IMR-90 (cell line): Measurements from ENCODE around the gene NRP1. TPM values are rescaled to one million over a fixed set of nuclear protein-coding genes. Genes with fewer than 3 reads are reported as not detected.

Experiments used
- ATAC-seq: fragments of 200-7000 bp; cut with Tn5 transposase; 2 replicates; pipeline ENCODE4 v1.9.1; 2020; ENCODE audit warnings: low read depth, mild to moderate bottlenecking, moderate library complexity
- BruUV-seq: library from RNA; stranded (reverse); fragments of 400-500 nt; replicated peaks from 2 replicates; lab custom pipeline; 2021; lab: Mats Ljungman, UMichigan
- CTCF ChIA-PET: fragments of 300-600 bp; formaldehyde crosslinking; extraction: SDS; loops from one replicate; lab custom pipeline; 2021; ENCODE audit warnings: antibody characterized with exemption; lab: Yijun Ruan, JAX
- POLR2A ChIA-PET: fragments of 300-600 bp; sonication (Branson Sonifier 250); formaldehyde crosslinking; loops from one replicate; lab custom pipeline; 2022; ENCODE audit warnings: antibody characterized with exemption; ENCODE audit not compliant: unreplicated experiment; lab: Charles Lee
- DNase-seq: peaks from one replicate; pipeline ENCODE4 v3.0.0; 2013
- H2AFZ ChIP-seq: replicated peaks from 2 replicates; pipeline ENCODE3; 2013; ENCODE audit warnings: low read length, mild to moderate bottlenecking; ENCODE audit not compliant: poor library complexity
- H2AK5ac ChIP-seq: 2 replicates; pipeline ENCODE4 v1.6.1; 2013; ENCODE audit warnings: low read depth, low read length, inconsistent platforms
- H2AK9ac ChIP-seq: replicated peaks from 2 replicates; pipeline ENCODE3; 2013; ENCODE audit warnings: mild to moderate bottlenecking, low read depth, low read length, moderate library complexity; ENCODE audit not compliant: poor library complexity
- H2BK120ac ChIP-seq: 2 replicates; pipeline ENCODE4 v1.6.1; 2013; ENCODE audit warnings: low read depth, low read length, inconsistent platforms
- H2BK15ac ChIP-seq: 3 replicates; pipeline ENCODE4 v1.6.1; 2013; ENCODE audit warnings: low read depth, low read length, inconsistent platforms
- H2BK20ac ChIP-seq: 2 replicates; pipeline ENCODE4 v1.6.1; 2013; ENCODE audit warnings: low read depth, mild to moderate bottlenecking, inconsistent platforms, low read length, moderate library complexity
- H2BK5ac ChIP-seq: 2 replicates; pipeline ENCODE4 v1.6.1; 2013; ENCODE audit warnings: mild to moderate bottlenecking, low read depth, low read length, inconsistent platforms; ENCODE audit not compliant: poor library complexity, severe bottlenecking
- H3K14ac ChIP-seq: replicated peaks from 2 replicates; pipeline ENCODE4 v1.6.1; 2013; ENCODE audit warnings: low read depth, low read length, inconsistent platforms
- H3K18ac ChIP-seq: 2 replicates; pipeline ENCODE4 v1.6.1; 2013; ENCODE audit warnings: low read depth, low read length, control low read depth
- H3K23ac ChIP-seq: 2 replicates; pipeline ENCODE4 v1.6.1; 2013; ENCODE audit warnings: low read depth, low read length, inconsistent platforms
- H3K27ac ChIP-seq: 2 replicates; pipeline ENCODE4 v1.5.1; 2013; ENCODE audit warnings: mild to moderate bottlenecking, control low read depth, low read length; ENCODE audit not compliant: insufficient read depth
- H3K27me3 ChIP-seq: 2 replicates; pipeline ENCODE4 v1.6.1; 2013; ENCODE audit warnings: low read length; ENCODE audit not compliant: control insufficient read depth, insufficient read depth
- H3K36me3 ChIP-seq: 2 replicates; pipeline ENCODE4 v1.6.1; 2013; ENCODE audit warnings: low read length, mixed read lengths; ENCODE audit not compliant: control insufficient read depth, insufficient read depth
- H3K4ac ChIP-seq: 2 replicates; pipeline ENCODE4 v1.6.1; 2013; ENCODE audit warnings: low read depth, low read length, inconsistent platforms
- H3K4me1 ChIP-seq: 2 replicates; pipeline ENCODE4 v1.6.1; 2013; ENCODE audit warnings: low read length, mixed read lengths; ENCODE audit not compliant: control insufficient read depth, insufficient read depth
- H3K4me2 ChIP-seq: 2 replicates; pipeline ENCODE4 v1.6.1; 2013; ENCODE audit warnings: low read depth, mild to moderate bottlenecking, control low read depth, low read length, moderate library complexity
- H3K4me3 ChIP-seq: 2 replicates; pipeline ENCODE4 v1.5.1; 2013; ENCODE audit warnings: low read depth, mild to moderate bottlenecking, control low read depth, low read length, moderate library complexity; ENCODE audit not compliant: insufficient read depth
- H3K56ac ChIP-seq: 2 replicates; pipeline ENCODE4 v1.6.1; 2013; ENCODE audit warnings: low read length, inconsistent platforms; ENCODE audit not compliant: insufficient read depth; ENCODE audit errors: extremely low read depth
- H3K79me1 ChIP-seq, 2 experiments: 2 replicates each; pipeline ENCODE4 v1.6.1; 2013; ENCODE audit warnings: low read length in 2 of 2, inconsistent platforms in 1 of 2, low read depth in 1 of 2
- H3K9ac ChIP-seq: 2 replicates; pipeline ENCODE4 v1.6.1; 2013; ENCODE audit warnings: low read depth, low read length, control low read depth
- H3K9me1 ChIP-seq: 2 replicates; pipeline ENCODE4 v1.6.1; 2013; ENCODE audit warnings: low read length, inconsistent platforms; ENCODE audit not compliant: insufficient read depth
- H3K9me3 ChIP-seq: 2 replicates; pipeline ENCODE4 v1.6.1; 2013; ENCODE audit warnings: low read length; ENCODE audit not compliant: control insufficient read depth, insufficient read depth
- H4K20me1 ChIP-seq: 2 replicates; pipeline ENCODE4 v1.6.1; 2013; ENCODE audit warnings: low read length, inconsistent platforms; ENCODE audit not compliant: insufficient read depth
- H4K5ac ChIP-seq: 2 replicates; pipeline ENCODE4 v1.6.1; 2013; ENCODE audit warnings: mild to moderate bottlenecking, low read depth, low read length, control low read depth
- H4K8ac ChIP-seq, 2 experiments: 2 replicates each; pipeline ENCODE4 v1.6.1; 2013; ENCODE audit warnings: low read depth in 2 of 2, low read length in 2 of 2, control low read depth in 1 of 2, inconsistent platforms in 1 of 2
- H4K91ac ChIP-seq: 2 replicates; pipeline ENCODE4 v1.6.1; 2013; ENCODE audit warnings: low read depth, low read length, inconsistent platforms; ENCODE audit not compliant: insufficient read depth
- CEBPB ChIP-seq: IDR thresholded peaks from 2 replicates; pipeline ENCODE4 v1.6.1; 2012; ENCODE audit warnings: low read depth, low read length, improper control_type of control experiment
- FOS ChIP-seq: fragments of 150-350 bp; IDR thresholded peaks from 2 replicates; pipeline ENCODE4 v1.6.1; 2016; ENCODE audit warnings: low read depth, low read length
- WGBS, 2 experiments: methylation state at CpG; one replicate each; pipeline versions ENCODE4 v1.1.5 to v1.1.7; 2013; ENCODE audit warnings: missing lambda C conversion rate in 2 of 2; ENCODE audit not compliant: insufficient read length in 1 of 2; ENCODE audit errors: extremely low coverage in 2 of 2; 5-methylcytosine and 5-hydroxymethylcytosine counted together
- dilution Hi-C: fragments of 300-500 bp; cut with HindIII; formaldehyde crosslinking; loops from one replicate; pipeline ENCODE4 v1.14.3; 2018; ENCODE audit warnings: low sequenced_read_pairs; ENCODE audit not compliant: unreplicated experiment
- in situ Hi-C: fragments of 300-500 bp; cut with MboI; formaldehyde crosslinking; loops from 3 replicates; pipeline ENCODE4 v1.14.3; 2019; ENCODE audit warnings: low sequenced_read_pairs, inconsistent platforms, mixed read lengths
- intact Hi-C: fragments of 100-400 bp; cut with micrococcal nuclease; formaldehyde crosslinking; loops from 2 replicates; pipeline ENCODE4 v1.10.0; 2022
- polyA plus RNA-seq, 3 experiments: library from polyadenylated mRNA; depleted of rRNA; stranded (reverse); fragments of >200 nt; gene quantifications; 2 replicates each; pipeline ENCODE4 v1.2.3, GENCODE V29; 2012; ENCODE audit warnings: low replicate concordance in 1 of 3
- total RNA-seq: library from RNA; depleted of rRNA; stranded (reverse); fragments of >200 nt; gene quantifications from 2 replicates; pipeline ENCODE4 v1.2.3, GENCODE V29; 2012

NRP1 gene
- total and polyA plus RNA-seq, 2 of the 4 experiments (the other 2 are of a cell fraction): 108 to 227 TPM

DNA sequence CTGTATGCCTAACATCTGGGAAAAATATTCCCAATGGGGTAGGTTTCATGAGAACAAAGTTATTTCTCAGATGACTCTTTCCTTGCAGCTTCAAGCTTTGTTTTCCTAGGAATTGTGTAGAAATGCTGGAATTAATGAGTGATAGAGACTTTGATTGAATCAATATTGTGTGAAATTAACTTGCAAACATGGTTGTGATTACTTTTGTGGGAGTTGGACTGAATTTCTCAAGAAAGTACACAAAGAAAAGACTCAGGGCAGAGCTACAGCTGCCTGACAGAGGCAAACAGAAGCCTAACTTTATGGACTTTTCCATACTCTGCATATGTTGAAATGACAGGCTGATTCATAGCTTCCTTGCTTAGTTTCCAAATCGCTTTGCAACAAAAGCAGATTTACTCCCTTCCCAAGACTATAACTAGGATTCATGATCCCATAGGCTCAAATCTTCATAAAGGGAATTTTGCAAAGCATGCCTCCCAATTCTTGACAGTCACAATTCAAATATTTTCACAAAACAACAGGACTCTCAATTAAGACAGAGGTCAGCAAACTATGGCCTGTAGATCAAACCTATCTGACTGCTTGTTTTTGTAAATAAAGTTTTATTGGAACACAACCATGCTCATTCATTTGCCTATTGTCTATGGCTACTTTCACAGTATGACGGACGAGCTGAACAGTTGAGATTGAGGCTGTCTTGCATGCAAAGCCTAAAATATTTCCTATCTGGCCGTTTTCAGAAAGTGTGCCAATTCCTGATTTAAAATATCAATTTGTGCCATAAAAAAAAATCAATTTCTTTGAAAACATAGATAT lies 27.6 kb downstream of the NRP1 start:
- Histone ChIP-seq H2AK5ac (no peak overlapping the region), H2AK9ac (no peak overlapping the region), H3K23ac (no peak overlapping the region), H2BK5ac (peak overlapping the region; percentile 43), H2BK20ac (no peak overlapping the region; the same call in 1 of the 2 replicates), H3K9me1 (peaks cover 5% of the 10 kb centered on the region; the same call in 1 of the 2 replicates), H4K91ac (no peak overlapping the region), H3K27me3 (no peaks in the 10 kb centered on the region), H3K79me1 (peaks cover 41 to 63% of the 10 kb centered on the region in 2 experiments), H3K4me3 (no peak overlapping the region), H4K20me1 (no peaks in the 10 kb centered on the region), H3K9ac (no peak overlapping the region), H3K9me3 (no peaks in the 10 kb centered on the region), H2BK15ac (no peak overlapping the region), H3K14ac (no peak overlapping the region), H3K56ac (no peak overlapping the region), H3K4me1 (peaks cover 16% of the 10 kb centered on the region), H2AFZ (no peak overlapping the region), H3K4ac (no peak overlapping the region), H3K36me3 (peaks cover 1% of the 10 kb centered on the region; the same call in 1 of the 2 replicates), H3K27ac (peak overlapping the region; percentile 45; the same call in 1 of the 2 replicates), H3K18ac (peak overlapping the region; percentile 39; the same call in 1 of the 2 replicates), H3K4me2 (peak overlapping the region; percentile 30; the same call in 1 of the 2 replicates), H2BK120ac (no peak overlapping the region), H4K5ac (peak overlapping the region; percentile 19), H4K8ac (0 out of 4 replicates have a peak overlapping the region, but pooled peaks of 1 of the 2 experiments have one; percentile 0)
- in situ Hi-C loops (no loop called here), dilution Hi-C loops (no loop called here), intact Hi-C loops (loop anchor here (5.0 to 10.0 kb wide), 2 partner anchors 115 to 292 kb away; no protein-coding TSS in a partner anchor)
- TF ChIP-seq FOS (no peak), CEBPB (peak; percentile 68; the same call in 1 of the 2 replicates)
- CTCF ChIA-PET: interaction anchor here (0.5 to 1.5 kb wide), 3 partner anchors 114 to 1013 kb away, joined by 3 to 5 read pairs (median 3); no protein-coding TSS in a partner anchor
- ATAC-seq: peak; percentile 60
- DNase-seq: peak; percentile 79
- POLR2A ChIA-PET: no interaction called here
- no CpG with 5 or more reads among the region's 4 CpGs for WGBS, 2 experiments
- BruUV-seq: no TSS peak
